GM19023 (cell line): Measurements from ENCODE around the gene TCAP.

Experiments used
- ATAC-seq: cut with Tn5 transposase; IDR thresholded peaks from one replicate; pipeline ENCODE4 v1.9.1; 2021; ENCODE audit warnings: mild to moderate bottlenecking, moderate library complexity; ENCODE audit not compliant: unreplicated experiment

Gene TCAP

GRCh38 chr17:39648616-39649366 is 16.4 kb upstream of the TCAP start:
- no peak for ATAC-seq

GRCh38 chr17:39650121-39650579 is 15.0 kb upstream of the TCAP start:
- no peak for ATAC-seq

GRCh38 chr17:39651923-39652586 is 13.1 kb upstream of the TCAP start:
- ATAC-seq = no peak

- ATAC-seq = no peak
These were observed 12.4 kb upstream of the TCAP start for GRCh38 chr17:39652587-39653315.

GRCh38 chr17:39653316-39653661 is 11.9 kb upstream of the TCAP start:
- no peak for ATAC-seq

GRCh38 chr17:39653662-39654331 is 11.4 kb upstream of the TCAP start:
- no peak for ATAC-seq

GRCh38 chr17:39655105-39655504 is 10.0 kb upstream of the TCAP start:
- no peak for ATAC-seq

GRCh38 chr17:39658346-39658745 is 6.8 kb upstream of the TCAP start:
- ATAC-seq = no peak

GRCh38 chr17:39658760-39659159 is 6.4 kb upstream of the TCAP start:
- no peak for ATAC-seq

GRCh38 chr17:39659279-39660010 is 5.7 kb upstream of the TCAP start:
- no peak for ATAC-seq

GRCh38 chr17:39660011-39660360 is 5.2 kb upstream of the TCAP start:
- ATAC-seq = no peak

- ATAC-seq = no peak
These were observed 4.5 kb upstream of the TCAP start for GRCh38 chr17:39660397-39661385.

- no peak for ATAC-seq
These were observed 3.2 kb upstream of the TCAP start for GRCh38 chr17:39661744-39662541.

- ATAC-seq = no peak
These were observed 2.4 kb upstream of the TCAP start for GRCh38 chr17:39662551-39663339.

- no peak for ATAC-seq
These were observed 1.8 kb upstream of the TCAP start for GRCh38 chr17:39663340-39663687.

GRCh38 chr17:39663688-39664580 is 1.2 kb upstream of the TCAP start:
- ATAC-seq = no peak

GRCh38 chr17:39665642-39666224 is 584 bp downstream of the TCAP start:
- ATAC-seq = no peak
